Activated CD8-positive, alpha-beta T cell treated with anti-CD3 and anti-CD28 coated beads for 36 hours (primary cell): ENCODE results near the gene CAPN10. TPM values are rescaled to one million over a fixed set of nuclear protein-coding genes. Genes with fewer than 3 reads are reported as not detected.
"Not testable (repeated sequence)": the region's sequence is repeated elsewhere in the genome, so short reads cannot be mapped to it uniquely, and the experiment has no call there.

Experiments used
- ATAC-seq: fragments of 200-7000 bp; cut with Tn5 transposase; one replicate; pipeline ENCODE4 v1.10.0; 2021; ENCODE audit warnings: mild to moderate bottlenecking, moderate library complexity
- CTCF ChIA-PET: fragments of 350-600 bp; sonication (Branson Sonifier 250); formaldehyde crosslinking; loops from one replicate; lab custom pipeline; 2021; ENCODE audit warnings: antibody characterized with exemption; lab: Charles Lee
- POLR2A ChIA-PET: fragments of 350-600 bp; sonication (Branson Sonifier 250); formaldehyde crosslinking; loops from one replicate; lab custom pipeline; 2021; ENCODE audit warnings: antibody characterized with exemption; lab: Charles Lee
- DNase-seq: peaks from one replicate; pipeline ENCODE4 v3.0.0-alpha.2; 2020
- H3K27ac Mint-ChIP-seq: one replicate; pipeline ENCODE4 v1.8.0; 2021; ENCODE audit warnings: mild to moderate bottlenecking, mixed read lengths
- H3K27me3 Mint-ChIP-seq: one replicate; pipeline ENCODE4 v1.8.0; 2021; ENCODE audit warnings: mixed read lengths
- H3K36me3 Mint-ChIP-seq: one replicate; pipeline ENCODE4 v1.8.0; 2021; ENCODE audit warnings: low read depth, mixed read lengths
- H3K4me1 Mint-ChIP-seq: one replicate; pipeline ENCODE4 v1.8.0; 2021; ENCODE audit warnings: low read depth, mixed read lengths
- H3K4me3 Mint-ChIP-seq: one replicate; pipeline ENCODE4 v1.8.0; 2021; ENCODE audit warnings: mild to moderate bottlenecking, moderate library complexity, mixed read lengths
- H3K9me3 Mint-ChIP-seq: one replicate; pipeline ENCODE4 v1.8.0; 2021; ENCODE audit warnings: mixed read lengths
- CTCF ChIP-seq: fragments of 200-600 bp; IDR thresholded peaks from one replicate; pipeline ENCODE4 v1.8.0; 2022; ENCODE audit warnings: antibody characterized with exemption, mild to moderate bottlenecking
- intact Hi-C: fragments of 100-400 bp; cut with micrococcal nuclease; formaldehyde crosslinking; loops from one replicate; pipeline ENCODE4 v1.10.0; 2022
- total RNA-seq, 2 experiments: library from RNA; stranded (reverse); gene quantifications; one replicate each; pipeline ENCODE4 v1.2.3, GENCODE V29; 2021

The CAPN10 gene
- 10 to 100 TPM; 26.8 to 29.1 TPM for total RNA-seq

GRCh38 chr2:240586198-240586918 lies at the start of gene CAPN10:
TSS of gene CAPN10 (plus strand) at chr2:240586734. CDS start at chr2:240586912, 178 bp downstream.
- H3K27me3 Mint-ChIP-seq, result no peaks in the 10 kb centered on the region
- ChIA-PET POLR2A (interaction anchor here (0.7 to 8.2 kb wide), 12 partner anchors 9 to 129 kb away, joined by 3 to 118 read pairs (median 4); partner anchors contain the start of genes ANKMY1, DUSP28, GPR35 and RNPEPL1), CTCF (interaction anchor here (1.0 to 5.3 kb wide), 12 partner anchors 17 to 327 kb away, joined by 3 to 50 read pairs (median 8); no protein-coding TSS in a partner anchor)
- peak within 1 kb of the TSS; percentile 95 for H3K4me3 Mint-ChIP-seq
- H3K4me1 Mint-ChIP-seq, result peaks cover 36% of the 10 kb centered on the region
- H3K36me3 Mint-ChIP-seq, result peaks cover 8% of the 10 kb centered on the region
- intact Hi-C loops, result no loop called here
- ATAC-seq, result peak; percentile 88
- H3K27ac Mint-ChIP-seq, result peak within 1 kb of the TSS; percentile 92
- no peak for TF ChIP-seq CTCF
- DNase-seq, result peak; percentile 98
- no peaks in the 10 kb centered on the region for H3K9me3 Mint-ChIP-seq

GRCh38 chr2:240538031-240538780 lies 48.3 kb upstream of the CAPN10 start:
- TF ChIP-seq CTCF, result no peak
- intact Hi-C loops, result no loop called here
- no peaks in the 10 kb centered on the region for H3K4me1 Mint-ChIP-seq
- H3K9me3 Mint-ChIP-seq, result no peaks in the 10 kb centered on the region
- ChIA-PET CTCF (interaction anchor here (2.4 kb wide), 1 partner anchor 24 kb away, joined by 7 read pairs; no protein-coding TSS in a partner anchor), POLR2A (no interaction called here)
- H3K27me3 Mint-ChIP-seq, result no peaks in the 10 kb centered on the region
- no peak for ATAC-seq
- no peak for DNase-seq
- no peak overlapping the region for H3K27ac Mint-ChIP-seq
- peaks cover 54% of the 10 kb centered on the region for H3K36me3 Mint-ChIP-seq
- no peak overlapping the region for H3K4me3 Mint-ChIP-seq

GRCh38 chr2:240539101-240539500 lies 47.4 kb upstream of the CAPN10 start:
- peaks cover 48% of the 10 kb centered on the region for H3K36me3 Mint-ChIP-seq
- CTCF ChIA-PET, intact Hi-C loops, DNase-seq, H3K9me3 Mint-ChIP-seq, H3K27me3 Mint-ChIP-seq, H3K4me3 Mint-ChIP-seq, H3K27ac Mint-ChIP-seq, H3K4me1 Mint-ChIP-seq, POLR2A ChIA-PET, ATAC-seq: not testable (repeated sequence)

GRCh38 chr2:240539906-240540305 lies 46.6 kb upstream of the CAPN10 start:
- Mint-ChIP-seq H3K4me3 (no peak overlapping the region), H3K27ac (no peak overlapping the region), H3K4me1 (no peaks in the 10 kb centered on the region), H3K9me3 (no peaks in the 10 kb centered on the region), H3K27me3 (no peaks in the 10 kb centered on the region), H3K36me3 (peaks cover 44% of the 10 kb centered on the region)
- CTCF ChIA-PET, result no interaction called here
- POLR2A ChIA-PET, result no interaction called here
- TF ChIP-seq CTCF, result no peak
- intact Hi-C loops, result no loop called here
- no peak for DNase-seq
- ATAC-seq, result no peak

- ChIA-PET CTCF (interaction anchor here (2.8 kb wide), 1 partner anchor 37 kb away, joined by 11 read pairs; no protein-coding TSS in a partner anchor), POLR2A (interaction anchor here (1.2 kb wide), 1 partner anchor 9 kb away, joined by 4 read pairs; the partner anchor contains the start of gene DUSP28)
- Mint-ChIP-seq H3K4me1 (peaks cover 10% of the 10 kb centered on the region), H3K27me3 (no peaks in the 10 kb centered on the region), H3K4me3 (no peak overlapping the region), H3K27ac (no peak overlapping the region), H3K36me3 (peaks cover 32% of the 10 kb centered on the region), H3K9me3 (peaks cover 13% of the 10 kb centered on the region)
- intact Hi-C loops, result no loop called here
- TF ChIP-seq CTCF, result no peak
- no peak for DNase-seq
- no peak for ATAC-seq
Measured at GRCh38 chr2:240551288-240551687, 35.2 kb upstream of the CAPN10 start.
